ENCODE results near the gene LPCAT3.

Gene LPCAT3

DNA sequence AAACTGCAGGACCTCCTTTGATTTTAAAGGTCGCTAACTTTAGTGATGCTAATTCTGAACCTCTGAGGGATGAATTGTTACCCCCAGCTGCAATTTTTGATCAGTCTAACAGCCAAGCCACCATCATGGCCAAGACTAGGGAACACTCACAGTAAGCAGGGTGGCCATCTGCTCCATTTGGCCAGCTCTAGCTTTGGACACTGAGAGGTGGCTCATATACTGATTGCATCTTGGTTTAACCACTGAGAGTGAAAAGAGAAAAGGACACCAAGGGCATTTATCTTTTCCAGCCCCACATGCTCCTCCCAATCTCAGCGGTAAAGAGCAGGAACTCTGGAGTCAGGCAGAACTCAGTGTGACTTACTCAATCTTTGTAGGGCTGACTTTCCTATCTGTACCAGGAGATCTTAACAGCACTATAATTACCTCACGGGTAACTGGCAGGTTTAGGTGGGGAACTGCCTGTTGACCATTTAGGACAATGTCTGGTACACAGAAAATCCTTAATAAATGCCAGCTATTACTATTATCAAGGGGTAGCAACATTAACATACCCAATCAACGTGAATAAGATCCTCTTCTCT is 6.2 kb downstream of the LPCAT3 start:
- TF ChIP-seq FOXM1 (IDR thresholded peaks at IDR 0.05; ENCODE audit: borderline replicate concordance, low read depth) (no peak), TEAD4 (IDR thresholded peaks at IDR 0.05) (no peak), CREB1 (IDR thresholded peaks at IDR 0.05; ENCODE audit: low read depth) (no peak), TCF12 (IDR thresholded peaks at IDR 0.05; ENCODE audit: low read depth) (no peak), NFIC (IDR thresholded peaks at IDR 0.05) (no peak), TAF1 (IDR thresholded peaks at IDR 0.05; ENCODE audit: low read depth) (no peak), ZBTB7A (IDR thresholded peaks at IDR 0.05; ENCODE audit: low read depth) (no peak), EP300 (IDR thresholded peaks at IDR 0.05; ENCODE audit: borderline replicate concordance) (no peak), EGR1 (IDR thresholded peaks at IDR 0.05) (no peak), RAD21 (IDR thresholded peaks at IDR 0.05; ENCODE audit: low read depth) (no peak), CEBPB (IDR thresholded peaks at IDR 0.05) (no peak), YY1 (IDR thresholded peaks at IDR 0.05; ENCODE audit: low read depth) (no peak)
- TF ChIP-seq, protein P1, sequence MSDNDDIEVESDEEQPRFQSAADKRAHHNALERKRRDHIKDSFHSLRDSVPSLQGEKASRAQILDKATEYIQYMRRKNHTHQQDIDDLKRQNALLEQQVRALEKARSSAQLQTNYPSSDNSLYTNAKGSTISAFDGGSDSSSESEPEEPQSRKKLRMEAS (IDR thresholded peaks at IDR 0.05) = no peak
- TF ChIP-seq, protein P2, sequence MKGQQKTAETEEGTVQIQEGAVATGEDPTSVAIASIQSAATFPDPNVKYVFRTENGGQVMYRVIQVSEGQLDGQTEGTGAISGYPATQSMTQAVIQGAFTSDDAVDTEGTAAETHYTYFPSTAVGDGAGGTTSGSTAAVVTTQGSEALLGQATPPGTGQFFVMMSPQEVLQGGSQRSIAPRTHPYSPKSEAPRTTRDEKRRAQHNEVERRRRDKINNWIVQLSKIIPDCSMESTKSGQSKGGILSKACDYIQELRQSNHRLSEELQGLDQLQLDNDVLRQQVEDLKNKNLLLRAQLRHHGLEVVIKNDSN (IDR thresholded peaks at IDR 0.05) = no peak
- TF ChIP-seq, protein P3, sequence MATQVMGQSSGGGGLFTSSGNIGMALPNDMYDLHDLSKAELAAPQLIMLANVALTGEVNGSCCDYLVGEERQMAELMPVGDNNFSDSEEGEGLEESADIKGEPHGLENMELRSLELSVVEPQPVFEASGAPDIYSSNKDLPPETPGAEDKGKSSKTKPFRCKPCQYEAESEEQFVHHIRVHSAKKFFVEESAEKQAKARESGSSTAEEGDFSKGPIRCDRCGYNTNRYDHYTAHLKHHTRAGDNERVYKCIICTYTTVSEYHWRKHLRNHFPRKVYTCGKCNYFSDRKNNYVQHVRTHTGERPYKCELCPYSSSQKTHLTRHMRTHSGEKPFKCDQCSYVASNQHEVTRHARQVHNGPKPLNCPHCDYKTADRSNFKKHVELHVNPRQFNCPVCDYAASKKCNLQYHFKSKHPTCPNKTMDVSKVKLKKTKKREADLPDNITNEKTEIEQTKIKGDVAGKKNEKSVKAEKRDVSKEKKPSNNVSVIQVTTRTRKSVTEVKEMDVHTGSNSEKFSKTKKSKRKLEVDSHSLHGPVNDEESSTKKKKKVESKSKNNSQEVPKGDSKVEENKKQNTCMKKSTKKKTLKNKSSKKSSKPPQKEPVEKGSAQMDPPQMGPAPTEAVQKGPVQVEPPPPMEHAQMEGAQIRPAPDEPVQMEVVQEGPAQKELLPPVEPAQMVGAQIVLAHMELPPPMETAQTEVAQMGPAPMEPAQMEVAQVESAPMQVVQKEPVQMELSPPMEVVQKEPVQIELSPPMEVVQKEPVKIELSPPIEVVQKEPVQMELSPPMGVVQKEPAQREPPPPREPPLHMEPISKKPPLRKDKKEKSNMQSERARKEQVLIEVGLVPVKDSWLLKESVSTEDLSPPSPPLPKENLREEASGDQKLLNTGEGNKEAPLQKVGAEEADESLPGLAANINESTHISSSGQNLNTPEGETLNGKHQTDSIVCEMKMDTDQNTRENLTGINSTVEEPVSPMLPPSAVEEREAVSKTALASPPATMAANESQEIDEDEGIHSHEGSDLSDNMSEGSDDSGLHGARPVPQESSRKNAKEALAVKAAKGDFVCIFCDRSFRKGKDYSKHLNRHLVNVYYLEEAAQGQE (IDR thresholded peaks at IDR 0.05; ENCODE audit: low read depth) = no peak

DNA sequence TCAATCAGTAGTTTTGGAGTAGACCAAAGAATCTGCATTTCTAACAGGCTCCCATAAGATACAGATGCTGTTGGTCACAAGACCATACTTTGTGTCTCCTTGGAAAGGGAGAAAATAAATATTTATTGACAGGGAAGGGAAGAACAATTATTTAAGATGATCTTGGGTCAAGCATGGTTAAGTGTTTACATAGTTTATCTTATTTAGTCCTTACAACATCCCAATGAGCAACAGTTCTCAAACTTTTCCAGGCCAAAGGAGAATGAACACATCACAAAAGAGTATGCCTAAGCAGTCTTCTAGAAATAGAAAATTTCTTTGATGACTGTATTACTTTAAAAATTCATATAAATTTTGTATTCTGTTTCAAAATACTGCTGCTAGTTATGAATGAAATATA is 8.8 kb downstream of the LPCAT3 start:
- TF ChIP-seq YY1 (IDR thresholded peaks at IDR 0.05; ENCODE audit: low read depth) (no peak), EP300 (IDR thresholded peaks at IDR 0.05; ENCODE audit: borderline replicate concordance) (no peak), ZBTB7A (IDR thresholded peaks at IDR 0.05; ENCODE audit: low read depth) (no peak), EGR1 (IDR thresholded peaks at IDR 0.05) (no peak), TCF12 (IDR thresholded peaks at IDR 0.05; ENCODE audit: low read depth) (no peak), TEAD4 (IDR thresholded peaks at IDR 0.05) (no peak), RAD21 (IDR thresholded peaks at IDR 0.05; ENCODE audit: low read depth) (no peak), CEBPB (IDR thresholded peaks at IDR 0.05) (no peak), FOXM1 (IDR thresholded peaks at IDR 0.05; ENCODE audit: borderline replicate concordance, low read depth) (no peak), CREB1 (IDR thresholded peaks at IDR 0.05; ENCODE audit: low read depth) (no peak)
- TF ChIP-seq, protein P1 (IDR thresholded peaks at IDR 0.05) = no peak
- TF ChIP-seq, protein P3 (IDR thresholded peaks at IDR 0.05; ENCODE audit: low read depth) = no peak
- TF ChIP-seq, protein P2 (IDR thresholded peaks at IDR 0.05) = no peak

DNA sequence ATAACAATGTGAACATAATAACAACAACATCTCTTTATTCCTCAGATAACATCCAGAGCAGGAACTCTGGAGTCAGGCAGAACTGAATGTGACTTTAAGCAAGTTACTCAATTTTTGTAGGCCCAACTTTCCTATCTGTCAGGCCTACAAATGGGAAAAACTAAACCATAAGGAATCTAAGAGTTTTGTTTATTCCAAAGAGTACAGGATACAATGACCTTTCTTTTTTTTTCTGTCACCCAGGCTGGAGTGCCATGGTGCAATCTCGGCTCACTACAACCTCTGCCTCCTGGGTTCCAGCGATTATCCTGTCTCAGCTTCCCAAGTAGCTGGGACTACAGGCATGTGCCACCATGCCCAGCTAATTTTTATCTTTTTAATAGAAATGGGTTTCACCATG is 9.4 kb downstream of the LPCAT3 start:
- TF ChIP-seq CEBPB (IDR thresholded peaks at IDR 0.05) (no peak), ZBTB7A (IDR thresholded peaks at IDR 0.05; ENCODE audit: low read depth) (no peak), EP300 (IDR thresholded peaks at IDR 0.05; ENCODE audit: borderline replicate concordance) (no peak), NFIC (IDR thresholded peaks at IDR 0.05) (no peak), TAF1 (IDR thresholded peaks at IDR 0.05; ENCODE audit: low read depth) (no peak), YY1 (IDR thresholded peaks at IDR 0.05; ENCODE audit: low read depth) (no peak), FOXM1 (IDR thresholded peaks at IDR 0.05; ENCODE audit: borderline replicate concordance, low read depth) (no peak), TCF12 (IDR thresholded peaks at IDR 0.05; ENCODE audit: low read depth) (no peak), EGR1 (IDR thresholded peaks at IDR 0.05) (no peak), CREB1 (IDR thresholded peaks at IDR 0.05; ENCODE audit: low read depth) (no peak), RAD21 (IDR thresholded peaks at IDR 0.05; ENCODE audit: low read depth) (no peak), TEAD4 (IDR thresholded peaks at IDR 0.05) (no peak)
- TF ChIP-seq, protein P2 (IDR thresholded peaks at IDR 0.05) = no peak
- TF ChIP-seq, protein P1 (IDR thresholded peaks at IDR 0.05) = no peak
- TF ChIP-seq, protein P3 (IDR thresholded peaks at IDR 0.05; ENCODE audit: low read depth) = no peak

Data from Ishikawa (cell line).